GM10266 (cell line): Measurements from ENCODE around the gene TENT5C.

ENCODE experiments used
- DNase-seq: peaks from one replicate; pipeline ENCODE4 v3.0.0; 2012; ENCODE audit errors: extremely low spot score
- CTCF ChIP-seq: IDR thresholded peaks from 2 replicates; pipeline ENCODE4 v1.5.1; 2012; ENCODE audit warnings: mild to moderate bottlenecking, low read depth; ENCODE audit not compliant: control insufficient read depth, insufficient read depth; ENCODE audit errors: missing control alignments

Gene TENT5C

GRCh38 chr1:117661027-117661426, 55.2 kb downstream of the TENT5C start:
- no peak for DNase-seq
- no peak for TF ChIP-seq CTCF

- DNase-seq: no peak
- TF ChIP-seq CTCF: no peak
Measured at GRCh38 chr1:117662667-117663066, 56.8 kb downstream of the TENT5C start.

GRCh38 chr1:117663156-117663902, 57.5 kb downstream of the TENT5C start:
- no peak for TF ChIP-seq CTCF
- DNase-seq: no peak

- no peak for TF ChIP-seq CTCF
- peak; percentile 80 for DNase-seq
Measured at GRCh38 chr1:117664314-117664713, 58.5 kb downstream of the TENT5C start.

GRCh38 chr1:117665556-117666270, 59.9 kb downstream of the TENT5C start:
- no peak for DNase-seq
- TF ChIP-seq CTCF: no peak

GRCh38 chr1:117669572-117669971, 63.7 kb downstream of the TENT5C start:
- no peak for TF ChIP-seq CTCF
- no peak for DNase-seq
